ENCODE measurements around the gene PDIA6.

GRCh38 chr2:10781746-10782145 lies 30.8 kb downstream of the PDIA6 start:
- TF ChIP-seq POLR2A (IDR thresholded peaks at IDR 0.05) (no peak), POLR2AphosphoS5 (IDR thresholded peaks at IDR 0.05) (no peak)
